Measurements from ENCODE around the gene GPR17.

GPR17 gene

GRCh38 chr2:127636248-127637235, 9.4 kb upstream of the GPR17 start:
- H3K79me2 ChIP-seq (ENCODE audit: insufficient read depth, low read length) = no peaks in the 10 kb centered on the region
- H3K4me2 ChIP-seq (ENCODE audit: low read depth, low read length, poor library complexity, severe bottlenecking) = no peak overlapping the region
- H3K9me2 ChIP-seq (replicated peaks; ENCODE audit: insufficient read depth, low read length) = no peaks in the 10 kb centered on the region
- H3K9me3 ChIP-seq (ENCODE audit: insufficient read depth, low read length) = no peaks in the 10 kb centered on the region
- H3K4me3 ChIP-seq (ENCODE audit: insufficient read depth, low read length, poor library complexity, severe bottlenecking) = no peak overlapping the region
- no peaks in the 10 kb centered on the region for H3K36me3 ChIP-seq (ENCODE audit: low read length)
- H3F3A ChIP-seq (ENCODE audit: insufficient read depth) = no peaks in the 10 kb centered on the region
- no peak overlapping the region for H3K9ac ChIP-seq (ENCODE audit: low read length)
- H3K27ac ChIP-seq (ENCODE audit: low read depth, low read length) = no peak overlapping the region
- TF ChIP-seq, protein P1, sequence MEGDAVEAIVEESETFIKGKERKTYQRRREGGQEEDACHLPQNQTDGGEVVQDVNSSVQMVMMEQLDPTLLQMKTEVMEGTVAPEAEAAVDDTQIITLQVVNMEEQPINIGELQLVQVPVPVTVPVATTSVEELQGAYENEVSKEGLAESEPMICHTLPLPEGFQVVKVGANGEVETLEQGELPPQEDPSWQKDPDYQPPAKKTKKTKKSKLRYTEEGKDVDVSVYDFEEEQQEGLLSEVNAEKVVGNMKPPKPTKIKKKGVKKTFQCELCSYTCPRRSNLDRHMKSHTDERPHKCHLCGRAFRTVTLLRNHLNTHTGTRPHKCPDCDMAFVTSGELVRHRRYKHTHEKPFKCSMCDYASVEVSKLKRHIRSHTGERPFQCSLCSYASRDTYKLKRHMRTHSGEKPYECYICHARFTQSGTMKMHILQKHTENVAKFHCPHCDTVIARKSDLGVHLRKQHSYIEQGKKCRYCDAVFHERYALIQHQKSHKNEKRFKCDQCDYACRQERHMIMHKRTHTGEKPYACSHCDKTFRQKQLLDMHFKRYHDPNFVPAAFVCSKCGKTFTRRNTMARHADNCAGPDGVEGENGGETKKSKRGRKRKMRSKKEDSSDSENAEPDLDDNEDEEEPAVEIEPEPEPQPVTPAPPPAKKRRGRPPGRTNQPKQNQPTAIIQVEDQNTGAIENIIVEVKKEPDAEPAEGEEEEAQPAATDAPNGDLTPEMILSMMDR (IDR thresholded peaks at IDR 0.05; ENCODE audit: insufficient read depth, low read length, poor library complexity, severe bottlenecking) = no peak
- no peak for TF ChIP-seq EZH2phosphoT487 (conservative IDR thresholded peaks at IDR 0.05; ENCODE audit: low read length)
- no peaks in the 10 kb centered on the region for H3K27me3 ChIP-seq (ENCODE audit: low read length)
- no peaks in the 10 kb centered on the region for H4K20me1 ChIP-seq (ENCODE audit: low read depth, low read length)
- no peak overlapping the region for H2AFZ ChIP-seq (ENCODE audit: low read depth, low read length, severe bottlenecking)

DNA sequence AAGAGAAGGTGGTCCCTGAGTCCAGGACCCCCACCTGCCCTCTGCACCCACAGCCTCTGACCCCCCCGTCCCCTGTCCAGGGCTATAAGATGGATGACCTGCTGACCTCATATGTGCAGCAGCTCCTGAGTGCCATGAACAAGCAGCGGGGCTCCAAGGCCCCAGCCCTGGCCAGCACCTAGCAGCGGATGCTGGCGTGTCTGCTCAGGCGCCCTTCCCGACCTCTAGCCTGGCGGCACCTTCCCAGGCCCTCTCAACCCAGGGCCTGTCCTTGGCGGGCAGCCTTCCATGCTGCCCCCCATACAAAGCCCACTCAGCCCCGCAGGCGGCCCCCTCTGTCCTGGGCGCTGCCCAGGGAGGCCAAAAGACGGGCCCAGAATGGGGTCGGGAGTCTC, 8.7 kb upstream of the GPR17 start:
- no peaks in the 10 kb centered on the region for H3F3A ChIP-seq (ENCODE audit: insufficient read depth)
- H3K27me3 ChIP-seq (ENCODE audit: low read length) = no peaks in the 10 kb centered on the region
- H2AFZ ChIP-seq (ENCODE audit: low read depth, low read length, severe bottlenecking) = no peak overlapping the region
- no peak overlapping the region for H3K9ac ChIP-seq (ENCODE audit: low read length)
- no peak overlapping the region for H3K27ac ChIP-seq (ENCODE audit: low read depth, low read length)
- H3K79me2 ChIP-seq (ENCODE audit: insufficient read depth, low read length) = no peaks in the 10 kb centered on the region
- H3K4me2 ChIP-seq (ENCODE audit: low read depth, low read length, poor library complexity, severe bottlenecking) = no peak overlapping the region
- H3K9me2 ChIP-seq (replicated peaks; ENCODE audit: insufficient read depth, low read length) = no peaks in the 10 kb centered on the region
- no peaks in the 10 kb centered on the region for H3K36me3 ChIP-seq (ENCODE audit: low read length)
- no peak overlapping the region for H3K4me3 ChIP-seq (ENCODE audit: insufficient read depth, low read length, poor library complexity, severe bottlenecking)
- TF ChIP-seq, protein P1 (IDR thresholded peaks at IDR 0.05; ENCODE audit: insufficient read depth, low read length, poor library complexity, severe bottlenecking) = no peak
- TF ChIP-seq EZH2phosphoT487 (conservative IDR thresholded peaks at IDR 0.05; ENCODE audit: low read length) = no peak
- H3K9me3 ChIP-seq (ENCODE audit: insufficient read depth, low read length) = no peaks in the 10 kb centered on the region
- no peaks in the 10 kb centered on the region for H4K20me1 ChIP-seq (ENCODE audit: low read depth, low read length)

GRCh38 chr2:127637725-127638252, 8.2 kb upstream of the GPR17 start:
- TF ChIP-seq EZH2phosphoT487 (conservative IDR thresholded peaks at IDR 0.05; ENCODE audit: low read length) = no peak
- TF ChIP-seq, protein P1 (IDR thresholded peaks at IDR 0.05; ENCODE audit: insufficient read depth, low read length, poor library complexity, severe bottlenecking) = no peak
- Histone ChIP-seq H3K27ac (ENCODE audit: low read depth, low read length) (no peak overlapping the region), H4K20me1 (ENCODE audit: low read depth, low read length) (no peaks in the 10 kb centered on the region), H2AFZ (ENCODE audit: low read depth, low read length, severe bottlenecking) (no peak overlapping the region), H3K4me3 (ENCODE audit: insufficient read depth, low read length, poor library complexity, severe bottlenecking) (no peak overlapping the region), H3F3A (ENCODE audit: insufficient read depth) (no peaks in the 10 kb centered on the region), H3K79me2 (ENCODE audit: insufficient read depth, low read length) (no peaks in the 10 kb centered on the region), H3K9ac (ENCODE audit: low read length) (no peak overlapping the region), H3K4me2 (ENCODE audit: low read depth, low read length, poor library complexity, severe bottlenecking) (no peak overlapping the region), H3K9me3 (ENCODE audit: insufficient read depth, low read length) (no peaks in the 10 kb centered on the region), H3K36me3 (ENCODE audit: low read length) (no peaks in the 10 kb centered on the region), H3K9me2 (replicated peaks; ENCODE audit: insufficient read depth, low read length) (no peaks in the 10 kb centered on the region), H3K27me3 (ENCODE audit: low read length) (no peaks in the 10 kb centered on the region)

All from SU-DHL-6 (cell line).